Retinal pigment epithelial cell (primary cell): ENCODE results near the gene ID3.
A peak's percentile ranks its signal among the peaks of the same experiment; 100 is the strongest.
"Not testable (repeated sequence)": the region's sequence is repeated elsewhere in the genome, so short reads cannot be mapped to it uniquely, and the experiment has no call there.

ENCODE experiments used
- DNase-seq: peaks from one replicate; pipeline ENCODE4 v3.0.0-alpha.2; 2010; ENCODE audit warnings: low read depth
- H3K4me3 ChIP-seq: 2 replicates; pipeline ENCODE4 v1.5.1; 2011; ENCODE audit warnings: mild to moderate bottlenecking, low read length, control low read depth, moderate library complexity
- TF ChIP-seq, protein P1 (sequence below): conservative IDR thresholded peaks from 2 replicates; pipeline ENCODE4 v1.5.1; 2011; ENCODE audit warnings: low read depth, low read length, control low read depth, inconsistent platforms

The ID3 gene

DNA sequence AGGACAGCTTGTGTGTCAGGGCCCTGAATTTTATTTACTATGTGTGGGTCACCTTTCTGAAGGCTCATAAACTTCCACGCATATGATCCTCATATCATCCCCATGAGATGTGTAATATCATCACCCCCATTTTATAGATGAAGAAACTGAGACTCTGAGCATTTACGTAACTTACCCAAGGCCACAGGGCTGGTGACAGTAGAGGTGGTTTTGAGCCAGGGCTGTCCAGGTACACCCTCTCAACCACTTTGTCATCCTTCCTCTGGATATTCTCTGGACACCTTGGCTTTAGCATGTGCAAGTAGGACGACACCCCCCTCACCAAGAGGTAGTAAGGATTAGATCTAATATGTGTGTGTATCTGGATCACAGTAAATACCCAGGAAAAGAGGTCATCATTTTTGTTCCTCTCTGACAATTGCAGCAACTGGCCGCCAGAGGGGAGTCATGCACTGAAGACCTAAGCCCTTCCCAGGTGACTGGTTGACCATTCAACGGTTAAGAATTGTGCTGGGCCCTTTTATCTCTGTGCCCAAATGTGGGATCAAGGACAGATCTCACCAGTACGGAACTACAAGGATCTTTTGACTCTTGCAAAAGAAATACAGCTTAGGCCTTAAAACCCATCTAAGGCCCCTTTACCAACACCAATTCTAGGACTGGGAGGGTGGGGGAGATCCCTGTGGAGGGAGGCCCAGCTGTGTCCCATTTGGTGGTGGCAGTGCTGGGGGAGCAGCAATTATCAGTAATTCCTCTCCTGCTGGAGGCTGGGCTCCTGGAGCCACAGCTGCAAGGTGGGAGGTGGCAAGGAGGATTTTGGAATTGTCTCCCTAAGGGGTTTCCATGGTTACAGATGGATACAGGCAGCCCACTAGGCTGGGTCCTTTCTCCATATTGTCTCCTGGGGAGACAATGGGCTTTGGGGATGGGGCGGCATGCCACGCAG, 14.6 kb downstream of the ID3 start:
- DNase-seq: no peak
- no peak overlapping the region for H3K4me3 ChIP-seq
- TF ChIP-seq, protein P1, sequence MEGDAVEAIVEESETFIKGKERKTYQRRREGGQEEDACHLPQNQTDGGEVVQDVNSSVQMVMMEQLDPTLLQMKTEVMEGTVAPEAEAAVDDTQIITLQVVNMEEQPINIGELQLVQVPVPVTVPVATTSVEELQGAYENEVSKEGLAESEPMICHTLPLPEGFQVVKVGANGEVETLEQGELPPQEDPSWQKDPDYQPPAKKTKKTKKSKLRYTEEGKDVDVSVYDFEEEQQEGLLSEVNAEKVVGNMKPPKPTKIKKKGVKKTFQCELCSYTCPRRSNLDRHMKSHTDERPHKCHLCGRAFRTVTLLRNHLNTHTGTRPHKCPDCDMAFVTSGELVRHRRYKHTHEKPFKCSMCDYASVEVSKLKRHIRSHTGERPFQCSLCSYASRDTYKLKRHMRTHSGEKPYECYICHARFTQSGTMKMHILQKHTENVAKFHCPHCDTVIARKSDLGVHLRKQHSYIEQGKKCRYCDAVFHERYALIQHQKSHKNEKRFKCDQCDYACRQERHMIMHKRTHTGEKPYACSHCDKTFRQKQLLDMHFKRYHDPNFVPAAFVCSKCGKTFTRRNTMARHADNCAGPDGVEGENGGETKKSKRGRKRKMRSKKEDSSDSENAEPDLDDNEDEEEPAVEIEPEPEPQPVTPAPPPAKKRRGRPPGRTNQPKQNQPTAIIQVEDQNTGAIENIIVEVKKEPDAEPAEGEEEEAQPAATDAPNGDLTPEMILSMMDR: peak; percentile 89

GRCh38 chr1:23543707-23544443, 15.4 kb downstream of the ID3 start:
- DNase-seq: no peak
- H3K4me3 ChIP-seq: no peak overlapping the region
- TF ChIP-seq, protein P1: no peak

DNA sequence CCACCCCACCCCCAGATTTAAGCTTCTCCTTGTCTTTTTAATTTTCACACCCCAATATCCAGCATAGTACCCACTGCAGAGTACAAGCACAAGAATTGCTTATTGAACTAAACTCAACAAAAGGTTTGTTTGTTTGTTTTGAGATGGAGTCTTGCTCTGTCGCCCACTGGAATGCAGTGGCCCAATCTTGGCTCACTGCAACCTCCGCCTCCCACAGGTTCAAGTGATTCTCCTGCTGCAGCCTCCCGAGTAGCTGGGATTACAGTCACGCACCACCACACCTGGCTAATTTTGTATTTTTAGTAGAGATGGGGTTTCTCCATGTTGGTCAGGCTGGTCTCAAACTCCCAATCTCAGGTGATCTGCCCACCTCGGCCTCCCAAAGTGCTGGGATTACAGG, 16.4 kb downstream of the ID3 start:
- H3K4me3 ChIP-seq, DNase-seq: not testable (repeated sequence)

- peak overlapping the region; percentile 25 for H3K4me3 ChIP-seq
- DNase-seq: peak; percentile 51
- TF ChIP-seq, protein P1: peak; percentile 98
Observed at GRCh38 chr1:23539698-23540266, 19.5 kb downstream of the ID3 start.

GRCh38 chr1:23537296-23537973, 21.9 kb downstream of the ID3 start:
- no peak overlapping the region for H3K4me3 ChIP-seq
- DNase-seq: no peak
- TF ChIP-seq, protein P1: no peak

- H3K4me3 ChIP-seq: no peak overlapping the region
- DNase-seq: no peak
- TF ChIP-seq, protein P1: no peak
Observed at GRCh38 chr1:23533246-23534023, 25.9 kb downstream of the ID3 start.
